ENCODE measurements around the gene P3R3URF. TPM values are rescaled to one million over a fixed set of nuclear protein-coding genes. Genes with fewer than 3 reads are reported as not detected.

Gene P3R3URF
- total and polyA plus RNA-seq, 10 donors: not detected

DNA sequence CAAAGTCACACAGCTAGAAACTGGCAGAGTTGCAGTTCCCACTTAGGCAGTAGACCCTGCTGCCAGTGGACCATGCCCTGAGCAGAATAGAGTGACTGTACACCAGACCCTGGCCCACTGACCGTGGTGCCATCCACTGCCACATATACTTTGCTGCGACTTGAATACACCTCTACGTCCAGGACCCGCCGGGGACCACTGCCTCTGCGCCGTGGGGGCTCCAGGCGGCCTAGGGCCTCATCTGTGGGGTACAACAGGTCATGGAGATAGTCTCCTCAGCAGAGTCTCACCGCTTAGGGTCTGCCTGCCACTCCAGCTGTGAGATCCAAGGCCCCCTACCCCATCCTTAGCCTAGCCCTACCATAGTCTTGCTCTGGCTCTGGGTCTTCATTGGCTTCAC lies 20.3 kb upstream of the P3R3URF start:
- H3K4me1 ChIP-seq: peaks cover 11 to 48% (median 33%) of the 10 kb centered on the region in 6 donors
- H3K27me3 ChIP-seq (replicated peaks in 1 of 7): no peaks in the 10 kb centered on the region
- H3K36me3 ChIP-seq: peaks cover 0 to 53% (median 32%) of the 10 kb centered on the region in 6 donors
- intact Hi-C loops (cut with DNase I; ENCODE audit: low total_unique reads): no loop called here
- peak overlapping the region in 1 of 8 donors; percentile 85 for H3K27ac ChIP-seq
- WGBS, 5 donors: 80 to 97% (median 97%) methylated on average over 1 to 9 of the region's 9 CpGs
- DNase-seq: no peak
- no peaks in the 10 kb centered on the region for H3K9me3 ChIP-seq
- TF ChIP-seq POLR2AphosphoS5 (IDR thresholded peaks at IDR 0.05): no peak
- H3K4me3 ChIP-seq: no peak overlapping the region

DNA sequence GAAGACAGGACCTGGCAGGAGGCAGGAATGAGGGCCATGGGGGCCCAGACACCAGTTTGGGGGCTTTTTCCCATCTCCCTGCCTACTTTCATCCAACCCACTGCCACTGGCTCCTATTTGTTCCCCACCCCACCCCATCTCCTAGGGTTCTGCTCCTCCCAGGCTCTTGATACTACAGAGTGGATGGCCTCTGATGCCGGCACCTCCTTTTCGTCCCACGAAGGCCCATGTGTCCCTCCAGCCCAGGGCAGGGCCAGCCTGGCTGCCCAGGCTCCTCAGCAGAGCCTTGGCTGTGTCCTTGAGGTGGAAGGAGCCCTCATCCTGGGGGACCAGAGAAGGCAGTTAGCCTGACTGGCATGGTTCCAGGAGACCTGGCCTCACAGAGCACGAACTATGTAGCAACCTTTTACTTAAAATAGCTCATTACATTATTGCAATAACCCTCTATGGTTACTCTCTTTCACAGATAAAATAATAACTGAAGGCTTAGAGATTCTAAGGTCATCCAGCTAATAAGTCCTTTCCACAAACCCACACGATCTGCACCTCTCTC lies 18.4 kb upstream of the P3R3URF start:
- H3K9me3 ChIP-seq: no peaks in the 10 kb centered on the region
- peaks cover 11 to 47% (median 32%) of the 10 kb centered on the region in 6 donors for H3K4me1 ChIP-seq
- H3K27ac ChIP-seq: no peak overlapping the region
- H3K27me3 ChIP-seq (replicated peaks in 1 of 7): no peaks in the 10 kb centered on the region
- intact Hi-C loops (cut with DNase I; ENCODE audit: low total_unique reads): no loop called here
- WGBS, 5 donors: 73 to 84% (median 82%) methylated on average over 5 of the region's 5 CpGs
- no peak overlapping the region for H3K4me3 ChIP-seq
- DNase-seq: no peak
- peaks cover 0 to 71% (median 39%) of the 10 kb centered on the region in 6 donors for H3K36me3 ChIP-seq
- TF ChIP-seq POLR2AphosphoS5 (IDR thresholded peaks at IDR 0.05) (no peak), POLR2A (IDR thresholded peaks at IDR 0.05) (no peak)
- TF ChIP-seq, protein P1, sequence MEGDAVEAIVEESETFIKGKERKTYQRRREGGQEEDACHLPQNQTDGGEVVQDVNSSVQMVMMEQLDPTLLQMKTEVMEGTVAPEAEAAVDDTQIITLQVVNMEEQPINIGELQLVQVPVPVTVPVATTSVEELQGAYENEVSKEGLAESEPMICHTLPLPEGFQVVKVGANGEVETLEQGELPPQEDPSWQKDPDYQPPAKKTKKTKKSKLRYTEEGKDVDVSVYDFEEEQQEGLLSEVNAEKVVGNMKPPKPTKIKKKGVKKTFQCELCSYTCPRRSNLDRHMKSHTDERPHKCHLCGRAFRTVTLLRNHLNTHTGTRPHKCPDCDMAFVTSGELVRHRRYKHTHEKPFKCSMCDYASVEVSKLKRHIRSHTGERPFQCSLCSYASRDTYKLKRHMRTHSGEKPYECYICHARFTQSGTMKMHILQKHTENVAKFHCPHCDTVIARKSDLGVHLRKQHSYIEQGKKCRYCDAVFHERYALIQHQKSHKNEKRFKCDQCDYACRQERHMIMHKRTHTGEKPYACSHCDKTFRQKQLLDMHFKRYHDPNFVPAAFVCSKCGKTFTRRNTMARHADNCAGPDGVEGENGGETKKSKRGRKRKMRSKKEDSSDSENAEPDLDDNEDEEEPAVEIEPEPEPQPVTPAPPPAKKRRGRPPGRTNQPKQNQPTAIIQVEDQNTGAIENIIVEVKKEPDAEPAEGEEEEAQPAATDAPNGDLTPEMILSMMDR (IDR thresholded peaks at IDR 0.05 in 8 of 11, conservative IDR thresholded peaks at IDR 0.05 in 3 of 11): no peak

DNA sequence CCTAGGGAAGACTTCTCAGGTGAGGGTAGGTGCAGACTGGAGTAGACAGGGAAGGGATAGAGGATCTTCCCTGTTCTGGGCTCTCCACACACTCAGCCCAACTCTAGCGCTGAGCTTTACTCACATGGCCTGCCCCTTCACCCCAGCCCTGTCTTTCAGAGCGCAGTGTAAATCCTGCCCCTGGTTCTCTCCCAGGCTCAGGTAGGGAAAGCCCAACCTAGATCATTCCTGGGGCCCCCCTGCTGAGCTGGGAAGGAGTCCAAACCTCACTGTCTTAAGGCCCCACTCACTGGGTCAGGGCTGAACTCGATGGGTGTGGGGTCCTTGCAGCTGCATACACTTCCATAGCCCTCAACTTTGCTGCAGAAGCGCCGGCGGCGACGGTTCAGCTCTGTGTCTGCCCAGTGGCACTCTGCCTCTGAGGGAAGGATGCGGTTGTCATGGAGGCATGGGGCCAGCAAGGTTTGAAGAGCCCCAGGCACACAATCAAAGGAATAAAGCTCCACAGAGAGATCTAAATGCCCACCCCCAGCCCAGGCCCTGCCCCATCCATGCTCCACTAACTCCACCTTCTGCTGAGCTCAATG lies 17.8 kb upstream of the P3R3URF start:
- Histone ChIP-seq H3K27ac (no peak overlapping the region), H3K36me3 (peaks cover 0 to 77% (median 41%) of the 10 kb centered on the region in 6 donors), H3K4me3 (no peak overlapping the region), H3K4me1 (peaks cover 8 to 43% (median 26%) of the 10 kb centered on the region in 6 donors), H3K9me3 (no peaks in the 10 kb centered on the region), H3K27me3 (replicated peaks in 1 of 7) (no peaks in the 10 kb centered on the region)
- TF ChIP-seq, protein P1 (IDR thresholded peaks at IDR 0.05 in 8 of 11, conservative IDR thresholded peaks at IDR 0.05 in 3 of 11): no peak
- TF ChIP-seq POLR2A (IDR thresholded peaks at IDR 0.05) (no peak), POLR2AphosphoS5 (IDR thresholded peaks at IDR 0.05) (no peak)
- WGBS, 5 donors: 91 to 95% (median 93%) methylated on average over 8 to 9 of the region's 9 CpGs
- intact Hi-C loops (cut with DNase I; ENCODE audit: low total_unique reads): no loop called here
- no peak for DNase-seq

DNA sequence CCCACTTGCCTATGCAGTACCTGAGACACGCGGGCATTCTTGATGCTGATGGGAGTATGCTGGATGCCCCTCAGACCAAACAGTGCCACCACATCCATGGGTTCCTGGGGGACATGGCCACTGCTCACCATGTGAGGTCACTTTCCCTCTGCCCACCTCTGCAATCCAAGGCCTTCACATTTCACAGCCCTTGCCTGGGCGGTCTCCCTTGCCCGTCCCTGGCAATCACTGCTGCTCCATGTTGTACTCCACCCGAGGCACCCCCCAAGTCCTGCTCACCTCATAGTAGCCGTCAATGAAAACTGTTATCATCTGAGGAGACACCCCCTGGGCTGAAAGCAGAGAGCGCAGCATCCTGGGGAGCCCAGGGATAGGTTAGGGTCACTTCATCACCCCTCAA lies 17.0 kb upstream of the P3R3URF start:
- Histone ChIP-seq H3K4me1 (peaks cover 8 to 44% (median 22%) of the 10 kb centered on the region in 6 donors), H3K4me3 (no peak overlapping the region), H3K27ac (no peak overlapping the region), H3K9me3 (no peaks in the 10 kb centered on the region), H3K27me3 (replicated peaks in 1 of 7) (no peaks in the 10 kb centered on the region), H3K36me3 (peaks cover 0 to 85% (median 43%) of the 10 kb centered on the region in 6 donors)
- TF ChIP-seq, protein P1 (IDR thresholded peaks at IDR 0.05 in 8 of 11, conservative IDR thresholded peaks at IDR 0.05 in 3 of 11): no peak
- TF ChIP-seq POLR2AphosphoS5 (IDR thresholded peaks at IDR 0.05) (no peak), POLR2A (IDR thresholded peaks at IDR 0.05) (no peak)
- DNase-seq: no peak
- WGBS, 5 donors: 89 to 97% (median 93%) methylated on average over 7 of the region's 7 CpGs
- intact Hi-C loops (cut with DNase I; ENCODE audit: low total_unique reads): no loop called here
